ENCODE data around the gene PODXL.
"Not testable (repeated sequence)": the region's sequence is repeated elsewhere in the genome, so short reads cannot be mapped to it uniquely, and the experiment has no call there.

PODXL gene

GRCh38 chr7:131489196-131489595 is 67.2 kb downstream of the PODXL start:
- no peak for DNase-seq

GRCh38 chr7:131488361-131488760 is 68.1 kb downstream of the PODXL start:
- no peak for DNase-seq

GRCh38 chr7:131487217-131487616 is 69.2 kb downstream of the PODXL start:
- no peak for DNase-seq

- DNase-seq, result no peak
Measured at GRCh38 chr7:131486346-131486745, 70.1 kb downstream of the PODXL start.

- DNase-seq, result no peak
Measured at GRCh38 chr7:131483586-131483985, 72.8 kb downstream of the PODXL start.

- no peak for DNase-seq
Measured at GRCh38 chr7:131482800-131483199, 73.6 kb downstream of the PODXL start.

- no peak for DNase-seq
Measured at GRCh38 chr7:131480384-131481315, 75.8 kb downstream of the PODXL start.

- no peak for DNase-seq
Measured at GRCh38 chr7:131476740-131477139, 79.7 kb downstream of the PODXL start.

GRCh38 chr7:131471250-131472004 is 85.0 kb downstream of the PODXL start:
- no peak for DNase-seq

GRCh38 chr7:131467788-131468187 is 88.6 kb downstream of the PODXL start:
- DNase-seq, result no peak

- DNase-seq, result no peak
Measured at GRCh38 chr7:131466735-131467365, 89.6 kb downstream of the PODXL start.

GRCh38 chr7:131462715-131463114 is 93.7 kb downstream of the PODXL start:
- not testable (repeated sequence) for DNase-seq

- no peak for DNase-seq
Measured at GRCh38 chr7:131462059-131462458, 94.4 kb downstream of the PODXL start.

GRCh38 chr7:131459256-131459655 is 97.2 kb downstream of the PODXL start:
- DNase-seq, result no peak

- DNase-seq, result no peak
Measured at GRCh38 chr7:131456338-131456737, 100.1 kb downstream of the PODXL start.

GRCh38 chr7:131455546-131455945 is 100.9 kb downstream of the PODXL start:
- DNase-seq, result no peak

- DNase-seq, result no peak
Measured at GRCh38 chr7:131455001-131455400, 101.4 kb downstream of the PODXL start.

- DNase-seq, result no peak
Measured at GRCh38 chr7:131454498-131454897, 101.9 kb downstream of the PODXL start.
